ENCODE results near the gene RAB19. TPM values are rescaled to one million over a fixed set of nuclear protein-coding genes. Genes with fewer than 3 reads are reported as not detected.

Gene RAB19, protein sequence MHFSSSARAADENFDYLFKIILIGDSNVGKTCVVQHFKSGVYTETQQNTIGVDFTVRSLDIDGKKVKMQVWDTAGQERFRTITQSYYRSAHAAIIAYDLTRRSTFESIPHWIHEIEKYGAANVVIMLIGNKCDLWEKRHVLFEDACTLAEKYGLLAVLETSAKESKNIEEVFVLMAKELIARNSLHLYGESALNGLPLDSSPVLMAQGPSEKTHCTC
- total RNA-seq: not detected
- long read RNA-seq: 0 reads

- intact Hi-C loops (cut with DNase I): no loop called here
- no peak for DNase-seq (ENCODE audit: low spot score)
Measured at GRCh38 chr7:140403878-140404564, at the start of gene RAB19. Gene RAB19 (plus strand): TSS chr7:140404058. CDS start chr7:140407647, 3,589 bp downstream.

- intact Hi-C loops (cut with DNase I): no loop called here
Measured at GRCh38 chr7:140358024-140358411, 45.8 kb upstream of the RAB19 start.

DNA sequence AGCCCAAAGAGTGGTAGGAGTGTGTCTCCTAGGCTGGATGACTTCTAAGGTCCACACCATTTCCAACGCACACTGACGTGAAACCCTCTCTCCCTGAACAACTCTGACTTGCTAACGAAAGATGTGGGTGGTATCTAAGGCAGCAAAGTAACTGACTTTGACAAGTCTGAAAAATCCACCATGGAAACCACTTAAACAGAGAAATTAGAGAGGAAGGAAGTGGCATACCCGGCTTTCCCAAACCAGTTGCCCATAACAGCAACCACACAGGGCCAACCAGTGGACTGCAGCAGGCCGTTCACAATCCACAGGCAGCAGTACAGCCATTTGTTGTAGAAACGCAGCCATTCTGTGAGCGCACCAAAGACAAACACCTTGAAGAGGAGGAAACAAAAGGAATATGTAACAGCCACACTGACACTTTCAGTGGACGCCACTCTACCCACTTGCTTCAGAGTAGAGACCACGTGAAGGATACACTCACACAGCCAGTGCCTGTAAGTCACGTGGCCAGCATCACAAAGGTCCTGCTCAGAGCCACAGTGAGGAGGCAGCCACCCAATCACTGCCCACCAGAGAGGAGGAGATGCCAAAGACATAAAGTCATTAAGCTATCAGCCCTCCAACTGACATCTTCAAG lies 45.3 kb upstream of the RAB19 start:
- intact Hi-C loops (cut with DNase I): no loop called here
- DNase-seq (ENCODE audit: low spot score): no peak

More at GRCh38 chr7:140358024-140358411, 45.8 kb upstream of the RAB19 start:
- DNase-seq (ENCODE audit: low spot score): no peak

GRCh38 chr7:140360697-140361229 lies 43.1 kb upstream of the RAB19 start:
- intact Hi-C loops (cut with DNase I): no loop called here
- no peak for DNase-seq (ENCODE audit: low spot score)

DNA sequence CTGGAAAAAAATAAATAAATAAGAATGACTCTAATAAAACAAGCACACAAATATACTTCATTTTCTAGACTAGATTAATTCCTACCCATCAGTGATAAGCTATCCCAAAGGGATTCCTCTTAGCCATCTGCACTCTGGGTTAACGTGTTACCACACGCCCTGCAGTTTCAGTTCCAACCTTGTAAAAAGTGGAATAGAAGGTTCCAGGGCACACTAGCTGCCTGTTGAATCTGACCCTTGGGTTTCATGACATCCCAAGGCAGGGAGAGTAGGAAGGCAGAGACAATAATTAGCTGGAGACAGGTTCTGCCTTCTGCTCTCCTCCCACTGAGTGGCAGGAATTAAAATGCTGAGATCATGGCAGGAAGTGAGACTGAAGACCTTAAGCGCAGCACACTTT lies 39.0 kb upstream of the RAB19 start:
- DNase-seq (ENCODE audit: low spot score): no peak
- intact Hi-C loops (cut with DNase I): no loop called here

- DNase-seq (ENCODE audit: low spot score): no peak
- intact Hi-C loops (cut with DNase I): no loop called here
Measured at GRCh38 chr7:140367528-140367927, 36.3 kb upstream of the RAB19 start.

DNA sequence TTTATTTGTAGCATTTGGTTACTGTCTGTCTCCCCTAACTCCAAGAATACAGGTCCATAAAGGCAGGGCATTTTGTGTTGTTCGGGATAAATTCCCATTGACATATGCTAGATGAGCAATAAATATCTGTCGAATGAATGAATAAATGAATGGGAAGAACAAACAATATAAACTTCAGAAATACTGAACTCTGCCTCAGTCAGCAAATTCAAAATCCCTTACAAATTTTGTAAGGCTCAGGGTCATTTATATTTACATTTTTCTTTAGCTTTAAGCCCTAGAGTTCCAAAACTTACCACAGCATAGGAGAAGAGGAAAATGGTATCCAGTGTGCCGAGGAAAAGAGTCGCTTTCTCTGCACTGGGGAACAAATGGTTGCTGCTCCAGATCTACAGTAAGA lies 34.6 kb upstream of the RAB19 start:
- no peak for DNase-seq (ENCODE audit: low spot score)
- intact Hi-C loops (cut with DNase I): no loop called here

DNA sequence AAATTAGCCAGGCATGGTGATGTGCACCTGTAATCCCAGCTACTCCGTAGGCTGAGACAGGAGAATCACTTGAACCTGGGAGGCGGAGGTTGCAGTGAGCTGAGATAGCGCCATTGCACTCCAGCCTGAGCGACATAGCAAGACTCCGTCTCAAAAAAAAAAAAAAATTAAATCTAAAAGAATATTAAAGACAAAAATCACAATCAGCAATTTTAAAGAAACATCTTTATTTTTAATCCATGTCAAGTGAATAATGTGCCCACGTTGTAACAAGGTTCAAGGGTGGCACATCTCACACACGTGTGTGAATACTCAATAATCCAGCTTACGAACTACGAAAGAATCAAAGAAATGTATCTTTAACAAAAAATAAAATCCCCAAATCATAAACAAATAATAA lies 28.5 kb upstream of the RAB19 start:
- DNase-seq (ENCODE audit: low spot score): no peak
- intact Hi-C loops (cut with DNase I): no loop called here

- no peak for DNase-seq (ENCODE audit: low spot score)
- intact Hi-C loops (cut with DNase I): no loop called here
Measured at GRCh38 chr7:140375892-140376730, 27.7 kb upstream of the RAB19 start.

DNA sequence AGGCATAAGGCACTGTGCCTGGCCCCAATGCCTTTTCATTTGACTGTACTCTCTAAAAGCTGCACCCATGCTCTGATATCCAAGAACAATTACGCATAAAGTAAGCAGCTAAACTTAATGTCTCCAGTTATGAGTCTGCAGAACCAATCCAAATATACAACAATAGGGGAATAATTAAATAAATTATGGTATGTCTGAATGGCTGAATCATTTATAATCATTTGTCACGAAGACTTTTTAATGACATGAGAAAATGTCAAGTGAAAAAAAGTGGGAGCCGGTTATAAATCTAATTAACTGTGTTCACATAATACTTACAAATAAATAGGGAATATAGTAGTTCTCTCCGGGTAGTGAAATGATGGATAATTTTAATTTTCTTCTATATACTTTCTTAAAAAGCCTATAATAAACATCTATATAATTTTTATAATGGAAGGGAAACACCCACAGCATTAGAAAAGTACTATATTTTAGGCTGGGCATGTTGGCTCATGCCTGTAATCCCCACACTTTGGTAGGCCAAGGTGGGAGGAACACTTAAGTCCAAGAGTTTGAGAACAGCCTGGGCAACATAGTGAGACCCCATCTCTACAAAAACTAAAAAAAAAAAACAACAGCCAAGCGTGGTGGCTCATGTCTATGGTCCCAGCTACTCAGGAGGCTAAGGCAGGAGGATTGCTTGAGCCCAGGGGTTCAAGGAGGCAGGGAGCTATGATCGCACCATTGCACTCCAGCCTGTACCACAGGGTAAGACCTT lies 19.7 kb upstream of the RAB19 start:
- DNase-seq (ENCODE audit: low spot score): no peak
- intact Hi-C loops (cut with DNase I): no loop called here

GRCh38 chr7:140384894-140385545 lies 18.8 kb upstream of the RAB19 start:
- intact Hi-C loops (cut with DNase I): no loop called here
- no peak for DNase-seq (ENCODE audit: low spot score)

DNA sequence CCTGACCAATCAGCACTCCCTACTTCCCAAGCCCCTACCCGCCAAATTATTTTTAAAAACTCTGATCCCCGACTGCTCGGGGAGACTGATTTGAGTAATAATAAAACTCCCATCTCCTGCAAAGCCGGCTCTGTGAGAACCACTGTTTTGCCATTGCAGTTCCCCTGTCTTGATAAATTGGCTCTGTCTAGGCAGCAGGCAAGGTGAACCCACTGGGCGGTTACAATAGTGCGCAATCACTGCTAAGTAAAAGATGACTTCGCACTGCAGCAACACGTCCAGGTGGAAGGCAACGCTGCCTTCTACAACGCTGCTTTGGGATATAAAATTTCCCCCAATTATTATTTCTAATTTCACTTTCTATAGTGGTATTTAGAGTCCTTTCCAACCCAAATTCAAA lies 14.4 kb upstream of the RAB19 start:
- no peak for DNase-seq (ENCODE audit: low spot score)
- intact Hi-C loops (cut with DNase I): no loop called here

GRCh38 chr7:140390034-140390433 lies 13.8 kb upstream of the RAB19 start:
- DNase-seq (ENCODE audit: low spot score): no peak

DNA sequence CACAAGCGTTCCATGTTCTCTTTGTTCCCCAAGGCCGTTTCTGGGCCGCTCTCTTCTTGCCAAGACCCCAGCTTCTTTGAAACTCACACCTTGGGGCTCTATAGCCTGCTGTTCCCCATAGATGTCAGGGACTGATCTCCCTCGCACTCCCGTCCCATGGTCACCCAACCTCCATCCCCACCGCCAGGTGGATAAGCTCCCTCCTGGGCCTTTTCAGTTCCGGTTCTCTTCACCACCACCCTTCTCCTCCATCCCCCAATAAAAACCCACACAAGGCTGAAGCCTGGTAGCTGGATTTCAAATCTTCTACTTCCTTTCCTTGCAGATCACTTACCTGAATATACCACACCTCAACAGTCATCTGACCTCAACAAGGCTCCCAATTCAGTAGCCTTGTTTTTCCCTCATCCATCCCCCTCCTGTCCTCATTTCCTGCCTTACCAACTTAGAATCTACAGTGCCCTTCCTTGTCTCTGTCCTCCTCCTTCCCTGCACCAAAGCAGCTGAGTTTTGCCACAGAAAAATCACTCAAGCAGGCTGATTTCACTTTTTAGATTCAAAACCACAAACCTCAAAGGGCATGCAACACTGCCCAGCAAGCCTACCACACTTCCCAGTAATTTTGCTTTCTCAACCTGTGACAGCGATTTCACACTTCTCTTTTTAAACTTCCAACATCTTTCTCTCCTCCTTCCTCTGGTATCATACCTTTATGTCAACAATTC lies 13.2 kb upstream of the RAB19 start:
- DNase-seq (ENCODE audit: low spot score): no peak
- intact Hi-C loops (cut with DNase I): no loop called here

More at GRCh38 chr7:140390034-140390433, 13.8 kb upstream of the RAB19 start:
- intact Hi-C loops (cut with DNase I): no loop called here

DNA sequence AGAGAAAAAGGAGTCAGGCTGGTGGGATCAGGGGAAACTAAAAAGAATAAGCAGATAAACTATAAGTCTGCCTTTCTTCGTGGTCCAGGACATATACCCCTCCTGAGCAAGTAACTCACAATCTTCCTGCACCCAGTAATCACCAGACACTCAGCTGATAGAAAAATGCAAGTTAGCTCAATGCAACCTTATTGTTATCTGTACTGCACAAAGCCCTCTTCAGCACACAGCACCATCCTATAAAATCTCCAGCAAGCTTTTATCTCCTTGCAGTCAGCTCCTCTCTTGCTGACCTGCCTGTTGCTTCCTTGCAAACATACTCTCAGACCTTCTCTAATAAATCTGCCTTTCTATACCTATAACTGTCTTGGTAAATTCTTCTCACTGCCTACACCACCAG lies 12.2 kb upstream of the RAB19 start:
- intact Hi-C loops (cut with DNase I): no loop called here
- DNase-seq (ENCODE audit: low spot score): no peak

- no peak for DNase-seq (ENCODE audit: low spot score)
- intact Hi-C loops (cut with DNase I): no loop called here
Measured at GRCh38 chr7:140393756-140394306, 10.0 kb upstream of the RAB19 start.
